Measurements from ENCODE around the gene ARRB1.

The ARRB1 gene

GRCh38 chr11:75225794-75226193 is 125.7 kb downstream of the ARRB1 start:
- TF ChIP-seq MYC (IDR thresholded peaks at IDR 0.05; ENCODE audit: low read depth, low read length) (no peak), POLR2A (IDR thresholded peaks at IDR 0.05; ENCODE audit: extremely low read depth, insufficient read length) (no peak)
- TF ChIP-seq, protein P1, sequence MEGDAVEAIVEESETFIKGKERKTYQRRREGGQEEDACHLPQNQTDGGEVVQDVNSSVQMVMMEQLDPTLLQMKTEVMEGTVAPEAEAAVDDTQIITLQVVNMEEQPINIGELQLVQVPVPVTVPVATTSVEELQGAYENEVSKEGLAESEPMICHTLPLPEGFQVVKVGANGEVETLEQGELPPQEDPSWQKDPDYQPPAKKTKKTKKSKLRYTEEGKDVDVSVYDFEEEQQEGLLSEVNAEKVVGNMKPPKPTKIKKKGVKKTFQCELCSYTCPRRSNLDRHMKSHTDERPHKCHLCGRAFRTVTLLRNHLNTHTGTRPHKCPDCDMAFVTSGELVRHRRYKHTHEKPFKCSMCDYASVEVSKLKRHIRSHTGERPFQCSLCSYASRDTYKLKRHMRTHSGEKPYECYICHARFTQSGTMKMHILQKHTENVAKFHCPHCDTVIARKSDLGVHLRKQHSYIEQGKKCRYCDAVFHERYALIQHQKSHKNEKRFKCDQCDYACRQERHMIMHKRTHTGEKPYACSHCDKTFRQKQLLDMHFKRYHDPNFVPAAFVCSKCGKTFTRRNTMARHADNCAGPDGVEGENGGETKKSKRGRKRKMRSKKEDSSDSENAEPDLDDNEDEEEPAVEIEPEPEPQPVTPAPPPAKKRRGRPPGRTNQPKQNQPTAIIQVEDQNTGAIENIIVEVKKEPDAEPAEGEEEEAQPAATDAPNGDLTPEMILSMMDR (IDR thresholded peaks at IDR 0.05; ENCODE audit: low read depth, low read length) = no peak
- TF ChIP-seq, protein P2, sequence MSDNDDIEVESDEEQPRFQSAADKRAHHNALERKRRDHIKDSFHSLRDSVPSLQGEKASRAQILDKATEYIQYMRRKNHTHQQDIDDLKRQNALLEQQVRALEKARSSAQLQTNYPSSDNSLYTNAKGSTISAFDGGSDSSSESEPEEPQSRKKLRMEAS (IDR thresholded peaks at IDR 0.05; ENCODE audit: low read depth, low read length) = no peak
- H3K4me3 ChIP-seq (ENCODE audit: low read depth, low read length) = no peak overlapping the region
- no peak for DNase-seq (ENCODE audit: low read depth)

DNA sequence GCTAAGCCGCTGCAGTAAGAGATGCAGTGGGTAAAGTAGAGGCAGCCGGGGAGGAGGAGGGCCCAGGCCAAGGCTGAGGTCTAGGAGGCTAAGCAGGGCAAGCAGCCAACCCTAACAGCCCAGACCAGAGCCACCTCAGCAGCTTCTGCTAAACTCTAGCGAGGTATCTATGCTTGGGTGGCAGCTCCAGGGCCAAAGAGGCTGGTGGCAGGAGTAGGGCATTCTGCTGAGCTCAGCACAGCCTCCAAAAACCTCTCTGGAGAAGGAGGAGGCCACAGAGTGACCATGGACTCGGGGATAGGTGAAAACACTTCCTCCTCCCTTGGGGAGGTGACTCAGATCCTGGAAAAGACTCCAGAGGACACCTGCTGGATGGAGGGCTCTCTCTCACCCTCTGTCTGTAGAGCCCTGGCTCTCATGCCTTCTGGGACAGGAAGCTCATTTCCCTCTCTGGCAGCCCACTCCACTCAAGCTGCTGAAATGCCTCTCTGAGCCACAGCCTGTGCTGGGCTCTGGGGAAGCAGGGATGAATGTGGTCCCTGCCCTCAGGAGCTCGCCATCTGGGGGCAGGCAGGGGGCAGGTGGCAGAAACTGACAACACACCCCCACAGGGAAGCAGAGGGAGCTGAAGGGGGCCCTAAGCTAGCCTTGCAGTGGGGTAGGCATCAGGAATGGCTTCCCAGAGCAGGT is 127.4 kb downstream of the ARRB1 start:
- no peak overlapping the region for H3K4me3 ChIP-seq (ENCODE audit: low read depth, low read length)
- DNase-seq (ENCODE audit: low read depth) = no peak
- no peak for TF ChIP-seq MYC (IDR thresholded peaks at IDR 0.05; ENCODE audit: low read depth, low read length)
- TF ChIP-seq, protein P1 (IDR thresholded peaks at IDR 0.05; ENCODE audit: low read depth, low read length) = no peak
- no peak for TF ChIP-seq POLR2A (IDR thresholded peaks at IDR 0.05; ENCODE audit: extremely low read depth, insufficient read length)
- TF ChIP-seq, protein P2 (IDR thresholded peaks at IDR 0.05; ENCODE audit: low read depth, low read length) = no peak

DNA sequence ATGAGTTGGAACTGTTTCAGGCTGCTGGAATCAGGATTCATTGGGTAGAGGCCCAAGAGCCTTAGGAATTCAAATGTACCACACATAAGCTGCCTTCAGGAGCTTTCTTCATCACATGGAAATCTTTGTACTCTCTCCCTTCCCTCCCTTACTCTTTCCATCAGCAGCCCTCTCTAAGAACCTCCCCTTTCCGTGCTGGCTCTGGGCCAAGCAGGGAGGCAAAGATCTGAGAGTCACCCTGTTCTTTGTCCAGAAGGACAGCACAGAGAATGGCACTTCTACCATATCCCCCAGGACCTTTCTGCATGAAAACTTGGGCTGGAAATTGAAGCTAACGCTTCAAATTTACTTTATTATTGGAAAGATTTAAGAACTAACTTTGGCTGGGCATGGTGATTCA is 131.6 kb downstream of the ARRB1 start:
- TF ChIP-seq MYC (IDR thresholded peaks at IDR 0.05; ENCODE audit: low read depth, low read length) (no peak), POLR2A (IDR thresholded peaks at IDR 0.05; ENCODE audit: extremely low read depth, insufficient read length) (no peak)
- TF ChIP-seq, protein P1 (IDR thresholded peaks at IDR 0.05; ENCODE audit: low read depth, low read length) = no peak
- TF ChIP-seq, protein P2 (IDR thresholded peaks at IDR 0.05; ENCODE audit: low read depth, low read length) = no peak
- no peak overlapping the region for H3K4me3 ChIP-seq (ENCODE audit: low read depth, low read length)
- no peak for DNase-seq (ENCODE audit: low read depth)

- DNase-seq (ENCODE audit: low read depth) = no peak
- TF ChIP-seq POLR2A (IDR thresholded peaks at IDR 0.05; ENCODE audit: extremely low read depth, insufficient read length) (no peak), MYC (IDR thresholded peaks at IDR 0.05; ENCODE audit: low read depth, low read length) (no peak)
- TF ChIP-seq, protein P2 (IDR thresholded peaks at IDR 0.05; ENCODE audit: low read depth, low read length) = no peak
- TF ChIP-seq, protein P1 (IDR thresholded peaks at IDR 0.05; ENCODE audit: low read depth, low read length) = no peak
- no peak overlapping the region for H3K4me3 ChIP-seq (ENCODE audit: low read depth, low read length)
These were observed 136.6 kb downstream of the ARRB1 start for GRCh38 chr11:75214843-75215242.

DNA sequence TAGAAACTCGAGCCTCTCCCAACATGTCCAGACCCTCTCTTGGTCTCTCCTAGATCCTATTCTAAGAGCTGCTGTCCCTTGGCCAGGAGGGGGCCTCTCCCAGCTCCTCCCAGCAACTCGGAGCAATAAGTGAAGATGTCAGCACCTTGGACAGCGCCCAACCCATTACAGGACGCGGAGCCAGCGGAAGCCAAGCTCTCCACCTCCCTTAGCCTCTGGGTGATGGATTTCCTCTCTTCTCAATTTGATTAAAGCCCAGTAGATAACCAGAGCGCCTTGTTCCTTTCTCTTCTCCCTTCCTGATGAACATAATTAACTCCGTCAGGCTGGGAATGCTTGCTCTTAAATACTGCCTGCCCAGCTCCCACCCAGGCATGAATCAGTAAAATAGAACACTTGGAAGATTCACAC is 137.0 kb downstream of the ARRB1 start:
- H3K4me3 ChIP-seq (ENCODE audit: low read depth, low read length) = no peak overlapping the region

More for the DNA sequence above, 137.0 kb downstream of the ARRB1 start:
- TF ChIP-seq, protein P2 (IDR thresholded peaks at IDR 0.05; ENCODE audit: low read depth, low read length) = no peak
- TF ChIP-seq, protein P1 (IDR thresholded peaks at IDR 0.05; ENCODE audit: low read depth, low read length) = peak; percentile 71
- no peak for TF ChIP-seq MYC (IDR thresholded peaks at IDR 0.05; ENCODE audit: low read depth, low read length)
- DNase-seq (ENCODE audit: low read depth) = peak; percentile 86
